Measurements from ENCODE around the gene SNX24.

Gene SNX24

GRCh38 chr5:122940890-122941289 is 95.5 kb downstream of the SNX24 start:
- TF ChIP-seq, protein P1, sequence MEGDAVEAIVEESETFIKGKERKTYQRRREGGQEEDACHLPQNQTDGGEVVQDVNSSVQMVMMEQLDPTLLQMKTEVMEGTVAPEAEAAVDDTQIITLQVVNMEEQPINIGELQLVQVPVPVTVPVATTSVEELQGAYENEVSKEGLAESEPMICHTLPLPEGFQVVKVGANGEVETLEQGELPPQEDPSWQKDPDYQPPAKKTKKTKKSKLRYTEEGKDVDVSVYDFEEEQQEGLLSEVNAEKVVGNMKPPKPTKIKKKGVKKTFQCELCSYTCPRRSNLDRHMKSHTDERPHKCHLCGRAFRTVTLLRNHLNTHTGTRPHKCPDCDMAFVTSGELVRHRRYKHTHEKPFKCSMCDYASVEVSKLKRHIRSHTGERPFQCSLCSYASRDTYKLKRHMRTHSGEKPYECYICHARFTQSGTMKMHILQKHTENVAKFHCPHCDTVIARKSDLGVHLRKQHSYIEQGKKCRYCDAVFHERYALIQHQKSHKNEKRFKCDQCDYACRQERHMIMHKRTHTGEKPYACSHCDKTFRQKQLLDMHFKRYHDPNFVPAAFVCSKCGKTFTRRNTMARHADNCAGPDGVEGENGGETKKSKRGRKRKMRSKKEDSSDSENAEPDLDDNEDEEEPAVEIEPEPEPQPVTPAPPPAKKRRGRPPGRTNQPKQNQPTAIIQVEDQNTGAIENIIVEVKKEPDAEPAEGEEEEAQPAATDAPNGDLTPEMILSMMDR (IDR thresholded peaks at IDR 0.05; ENCODE audit: low read depth, low read length, missing control alignments), result no peak
- DNase-seq (ENCODE audit: extremely low read depth, low read depth), result no peak
- H3K4me3 ChIP-seq (replicated peaks; ENCODE audit: low read depth, low read length), result no peak overlapping the region

DNA sequence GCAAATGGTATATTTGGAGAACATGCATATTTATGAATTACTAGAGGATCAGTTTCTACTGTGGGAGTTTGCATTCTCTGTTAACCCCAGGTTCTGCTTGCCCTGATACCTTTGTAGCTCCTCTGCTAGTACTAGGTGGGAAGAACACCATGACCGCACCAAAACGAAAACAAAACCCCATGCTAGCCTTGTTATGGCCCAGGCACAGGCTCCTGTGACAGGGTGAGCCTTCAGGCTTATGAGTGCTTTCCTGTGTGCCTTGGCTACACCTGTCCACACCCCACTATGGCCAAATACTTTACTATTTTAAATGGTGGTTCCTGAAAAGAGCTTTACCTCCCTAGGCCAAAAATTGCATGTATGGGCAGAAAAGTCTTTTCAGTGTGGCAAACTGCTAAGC is 96.3 kb downstream of the SNX24 start:
- no peak overlapping the region for H3K4me3 ChIP-seq (replicated peaks; ENCODE audit: low read depth, low read length)
- DNase-seq (ENCODE audit: extremely low read depth, low read depth), result no peak
- TF ChIP-seq, protein P1 (IDR thresholded peaks at IDR 0.05; ENCODE audit: low read depth, low read length, missing control alignments), result no peak

- TF ChIP-seq, protein P1 (IDR thresholded peaks at IDR 0.05; ENCODE audit: low read depth, low read length, missing control alignments), result no peak
- no peak overlapping the region for H3K4me3 ChIP-seq (replicated peaks; ENCODE audit: low read depth, low read length)
- DNase-seq (ENCODE audit: extremely low read depth, low read depth), result no peak
These were observed 96.9 kb downstream of the SNX24 start for GRCh38 chr5:122942164-122942914.

DNA sequence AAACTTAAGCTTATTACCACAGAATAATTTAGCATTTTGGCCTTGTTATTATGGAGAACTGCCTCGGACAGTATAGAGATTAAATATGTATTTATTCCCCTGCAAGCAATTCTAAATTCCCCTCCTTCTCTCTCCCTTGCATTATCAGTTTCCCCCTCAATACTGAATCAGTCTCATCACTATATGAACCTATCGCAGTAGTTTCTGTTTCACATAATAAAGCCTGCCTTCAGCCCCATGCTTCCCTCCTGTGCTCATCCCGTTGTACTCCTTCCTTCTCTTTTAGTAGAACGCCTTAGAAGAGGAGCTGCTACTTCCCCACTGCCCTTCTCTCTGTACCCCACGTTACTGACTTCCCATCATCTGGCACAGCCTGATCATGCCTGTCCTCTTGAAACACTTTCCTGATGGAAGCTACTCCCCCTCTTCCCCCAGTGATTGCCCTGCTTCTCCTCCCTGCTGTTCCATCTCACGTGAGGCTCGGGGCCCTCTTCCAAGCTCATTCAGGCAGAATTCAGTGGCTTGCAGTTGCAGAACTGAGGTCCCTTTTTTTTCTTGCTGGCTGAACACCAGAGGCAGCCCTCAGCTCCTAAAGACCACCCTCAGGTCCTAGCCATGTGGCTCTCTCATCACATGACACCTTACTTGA is 97.8 kb downstream of the SNX24 start:
- no peak overlapping the region for H3K4me3 ChIP-seq (replicated peaks; ENCODE audit: low read depth, low read length)
- TF ChIP-seq, protein P1 (IDR thresholded peaks at IDR 0.05; ENCODE audit: low read depth, low read length, missing control alignments), result no peak

DNA sequence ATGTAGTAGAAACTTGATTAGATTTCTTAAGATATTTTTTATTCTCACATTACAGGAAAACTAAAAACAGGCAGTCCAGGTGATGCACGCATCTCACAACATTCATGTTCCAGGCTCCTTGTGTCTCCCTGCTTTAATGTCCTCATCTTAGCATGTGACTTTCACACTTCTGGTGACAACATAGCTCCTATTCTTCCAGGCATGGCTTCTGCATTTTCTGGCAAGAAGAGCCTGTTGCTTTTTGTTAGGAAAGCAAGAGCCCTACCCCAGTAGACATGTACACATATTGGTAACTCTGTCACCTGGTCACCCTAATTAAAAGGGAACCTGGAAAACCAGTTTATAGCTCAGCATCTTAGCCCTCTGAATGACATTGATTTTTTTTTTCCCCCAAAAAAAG is 98.6 kb downstream of the SNX24 start:
- TF ChIP-seq, protein P1 (IDR thresholded peaks at IDR 0.05; ENCODE audit: low read depth, low read length, missing control alignments), result no peak
- no peak overlapping the region for H3K4me3 ChIP-seq (replicated peaks; ENCODE audit: low read depth, low read length)

More for the DNA sequence above, 97.8 kb downstream of the SNX24 start:
- no peak for DNase-seq (ENCODE audit: extremely low read depth, low read depth)

GRCh38 chr5:122947372-122947771 is 102.0 kb downstream of the SNX24 start:
- DNase-seq (ENCODE audit: extremely low read depth, low read depth), result no peak
- TF ChIP-seq, protein P1 (IDR thresholded peaks at IDR 0.05; ENCODE audit: low read depth, low read length, missing control alignments), result no peak
- no peak overlapping the region for H3K4me3 ChIP-seq (replicated peaks; ENCODE audit: low read depth, low read length)

More for the DNA sequence above, 98.6 kb downstream of the SNX24 start:
- no peak for DNase-seq (ENCODE audit: extremely low read depth, low read depth)

Measured in HFF-Myc (cell line).